Measurements from ENCODE around the gene MSGN1. TPM values are rescaled to one million over a fixed set of nuclear protein-coding genes. Genes with fewer than 3 reads are reported as not detected.

The MSGN1 gene
- polyA plus RNA-seq, 1 of the 3 experiments (the other 2 are of a cell fraction), result not detected

DNA sequence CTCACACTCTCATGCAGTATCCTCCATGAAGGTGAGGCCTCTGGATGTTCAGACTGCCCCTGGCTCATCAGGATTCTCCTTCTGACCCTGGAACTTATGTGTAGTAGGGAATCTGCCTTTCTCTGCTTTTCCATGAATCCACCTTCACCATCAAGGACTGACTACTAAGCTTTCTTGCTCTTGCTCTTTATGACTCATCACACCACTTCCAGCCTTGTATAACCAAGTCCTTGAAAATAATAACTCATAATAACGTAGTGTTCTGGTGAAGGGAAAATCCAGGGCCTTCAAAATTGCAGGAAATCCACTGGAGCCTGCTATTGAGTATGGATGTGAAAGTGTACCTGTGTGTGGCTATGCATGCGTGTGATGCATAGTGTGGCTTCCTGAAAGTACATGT, 50.9 kb downstream of the MSGN1 start:
- ChIA-PET POLR2A (no interaction called here), CTCF (interaction anchor here (0.6 to 2.1 kb wide), 4 partner anchors 15 to 521 kb away, joined by 3 to 12 read pairs (median 6); no protein-coding TSS in a partner anchor)
- H3K9me2 ChIP-seq, result no peaks in the 10 kb centered on the region
- 35% methylated on average over 2 of the region's 2 CpGs for WGBS (ENCODE audit: low lambda C conversion rate)
- no peak overlapping the region for H3K9ac ChIP-seq
- no peaks in the 10 kb centered on the region for H3K27me3 ChIP-seq (ENCODE audit: insufficient read depth)
- H3K4me1 ChIP-seq (ENCODE audit: control insufficient read depth in 1 of 2, insufficient read depth in 2 of 2, low read depth in 1 of 2, low read length in 1 of 2), result no peaks in the 10 kb centered on the region
- H3K27ac ChIP-seq (ENCODE audit: low read depth in 2 of 2, low read length in 1 of 2), result no peak overlapping the region
- no peaks in the 10 kb centered on the region for H3K9me3 ChIP-seq
- no peak overlapping the region for H3K4me2 ChIP-seq
- no peaks in the 10 kb centered on the region for H3F3A ChIP-seq (replicated peaks; ENCODE audit: insufficient read depth)
- no peak overlapping the region for H3K4me3 ChIP-seq (ENCODE audit: low read depth in 2 of 2, low read length in 1 of 2)
- no peaks in the 10 kb centered on the region for H3K79me2 ChIP-seq (ENCODE audit: insufficient read depth)
- no peak for DNase-seq
- TF ChIP-seq, protein P1, sequence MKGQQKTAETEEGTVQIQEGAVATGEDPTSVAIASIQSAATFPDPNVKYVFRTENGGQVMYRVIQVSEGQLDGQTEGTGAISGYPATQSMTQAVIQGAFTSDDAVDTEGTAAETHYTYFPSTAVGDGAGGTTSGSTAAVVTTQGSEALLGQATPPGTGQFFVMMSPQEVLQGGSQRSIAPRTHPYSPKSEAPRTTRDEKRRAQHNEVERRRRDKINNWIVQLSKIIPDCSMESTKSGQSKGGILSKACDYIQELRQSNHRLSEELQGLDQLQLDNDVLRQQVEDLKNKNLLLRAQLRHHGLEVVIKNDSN (IDR thresholded peaks at IDR 0.05; ENCODE audit: borderline replicate concordance, low read depth), result no peak
- TF ChIP-seq YY1 (IDR thresholded peaks at IDR 0.05; ENCODE audit: low read depth) (no peak), CHD2 (IDR thresholded peaks at IDR 0.05; ENCODE audit: low read length, partially characterized antibody) (no peak), NRF1 (IDR thresholded peaks at IDR 0.05; ENCODE audit: low read depth, low read length) (no peak), SMC3 (IDR thresholded peaks at IDR 0.05; ENCODE audit: low read depth, low read length) (no peak), MXI1 (IDR thresholded peaks at IDR 0.05; ENCODE audit: low read depth, low read length) (no peak), FOXJ3 (CRISPR knock-in tag; IDR thresholded peaks at IDR 0.05) (no peak), FOXM1 (IDR thresholded peaks at IDR 0.05; ENCODE audit: low read depth) (no peak), EZH2phosphoT487 (IDR thresholded peaks at IDR 0.05; ENCODE audit: borderline replicate concordance, low read depth) (no peak)
- TF ChIP-seq, protein P2, sequence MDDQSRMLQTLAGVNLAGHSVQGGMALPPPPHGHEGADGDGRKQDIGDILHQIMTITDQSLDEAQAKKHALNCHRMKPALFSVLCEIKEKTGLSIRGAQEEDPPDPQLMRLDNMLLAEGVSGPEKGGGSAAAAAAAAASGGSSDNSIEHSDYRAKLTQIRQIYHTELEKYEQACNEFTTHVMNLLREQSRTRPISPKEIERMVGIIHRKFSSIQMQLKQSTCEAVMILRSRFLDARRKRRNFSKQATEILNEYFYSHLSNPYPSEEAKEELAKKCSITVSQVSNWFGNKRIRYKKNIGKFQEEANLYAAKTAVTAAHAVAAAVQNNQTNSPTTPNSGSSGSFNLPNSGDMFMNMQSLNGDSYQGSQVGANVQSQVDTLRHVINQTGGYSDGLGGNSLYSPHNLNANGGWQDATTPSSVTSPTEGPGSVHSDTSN (IDR thresholded peaks at IDR 0.05), result no peak
- H3K36me3 ChIP-seq (replicated peaks in 1 of 2; ENCODE audit: control insufficient read depth in 1 of 2, insufficient read depth in 2 of 2, low read length in 1 of 2), result no peaks in the 10 kb centered on the region
- H2AFZ ChIP-seq (ENCODE audit: low read depth), result no peak overlapping the region
- H4K20me1 ChIP-seq (ENCODE audit: insufficient read depth), result no peaks in the 10 kb centered on the region

Other genes starting within 250 kb of the MSGN1 start
- 6.5 and 8.2 TPM in 2 replicates for gene SMC6, start 62.6 kb upstream of the MSGN1 start, polyA plus RNA-seq (2012; rRNA removed)
- gene GEN1, start 62.3 kb upstream of the MSGN1 start, polyA plus RNA-seq (2012; rRNA removed), result 5.3 and 7.8 TPM in 2 replicates
- 0.05 and 0.07 TPM in 2 replicates for gene KCNS3, start 62.2 kb downstream of the MSGN1 start, polyA plus RNA-seq (2012; rRNA removed)

Data from SK-N-SH (cell line).